ENCODE measurements around the gene OTUD7B. TPM values are rescaled to one million over a fixed set of nuclear protein-coding genes. Genes with fewer than 3 reads are reported as not detected.

OTUD7B gene
- total and polyA plus RNA-seq, 10 of the 15 experiments (the other 5 are each of a cell fraction or from before 2014, with no cell fraction given) = 1.7 to 24.9 (median 6.6) TPM

DNA sequence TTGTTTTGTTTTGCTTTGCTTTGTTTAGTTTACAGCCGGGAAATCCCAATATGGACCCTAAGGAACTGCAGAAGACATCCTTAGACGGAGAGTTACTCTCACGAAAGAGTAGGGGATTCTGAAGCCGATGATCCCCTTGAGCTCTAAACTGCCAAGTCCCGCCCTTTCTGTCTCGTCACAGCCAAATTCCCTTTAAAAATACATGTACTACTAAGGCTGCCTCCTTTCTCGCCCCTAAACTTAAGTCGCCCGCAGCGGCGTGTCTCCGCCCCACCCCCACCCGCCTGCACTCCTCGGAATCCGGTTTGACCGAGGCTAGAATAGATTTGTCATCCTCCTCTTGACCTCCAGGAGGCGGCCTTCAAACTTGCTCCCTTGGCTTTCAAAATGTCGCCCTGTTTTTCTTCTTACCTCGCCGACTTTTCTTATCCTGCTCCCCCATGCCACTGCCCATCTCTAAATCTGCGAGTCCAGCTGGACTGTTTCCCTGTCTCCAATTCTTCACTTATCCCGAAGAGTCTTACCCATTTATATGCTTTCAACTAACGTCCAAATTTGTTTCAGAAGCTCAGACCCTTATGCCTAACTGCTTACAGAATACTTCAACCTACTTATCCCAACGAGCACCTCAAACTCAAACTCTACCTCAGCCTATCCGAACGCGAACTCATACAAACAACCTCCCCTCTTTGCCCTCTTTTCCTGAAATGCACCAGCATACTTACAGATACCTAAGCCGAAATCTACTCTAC, 122.1 kb downstream of the OTUD7B start (continued):
- TF ChIP-seq, protein P1, sequence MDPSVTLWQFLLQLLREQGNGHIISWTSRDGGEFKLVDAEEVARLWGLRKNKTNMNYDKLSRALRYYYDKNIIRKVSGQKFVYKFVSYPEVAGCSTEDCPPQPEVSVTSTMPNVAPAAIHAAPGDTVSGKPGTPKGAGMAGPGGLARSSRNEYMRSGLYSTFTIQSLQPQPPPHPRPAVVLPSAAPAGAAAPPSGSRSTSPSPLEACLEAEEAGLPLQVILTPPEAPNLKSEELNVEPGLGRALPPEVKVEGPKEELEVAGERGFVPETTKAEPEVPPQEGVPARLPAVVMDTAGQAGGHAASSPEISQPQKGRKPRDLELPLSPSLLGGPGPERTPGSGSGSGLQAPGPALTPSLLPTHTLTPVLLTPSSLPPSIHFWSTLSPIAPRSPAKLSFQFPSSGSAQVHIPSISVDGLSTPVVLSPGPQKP (IDR thresholded peaks at IDR 0.05; ENCODE audit: low read depth, low read length) = 0 out of 2 replicates have a peak, but pooled peaks have one; percentile 41
- TF ChIP-seq, protein P2, sequence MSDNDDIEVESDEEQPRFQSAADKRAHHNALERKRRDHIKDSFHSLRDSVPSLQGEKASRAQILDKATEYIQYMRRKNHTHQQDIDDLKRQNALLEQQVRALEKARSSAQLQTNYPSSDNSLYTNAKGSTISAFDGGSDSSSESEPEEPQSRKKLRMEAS (IDR thresholded peaks at IDR 0.05; ENCODE audit: low read depth, low read length) = no peak; the same call in 1 of the 2 replicates
- no peak for TF ChIP-seq BMI1 (IDR thresholded peaks at IDR 0.05; ENCODE audit: borderline replicate concordance)
- TF ChIP-seq, protein P3, sequence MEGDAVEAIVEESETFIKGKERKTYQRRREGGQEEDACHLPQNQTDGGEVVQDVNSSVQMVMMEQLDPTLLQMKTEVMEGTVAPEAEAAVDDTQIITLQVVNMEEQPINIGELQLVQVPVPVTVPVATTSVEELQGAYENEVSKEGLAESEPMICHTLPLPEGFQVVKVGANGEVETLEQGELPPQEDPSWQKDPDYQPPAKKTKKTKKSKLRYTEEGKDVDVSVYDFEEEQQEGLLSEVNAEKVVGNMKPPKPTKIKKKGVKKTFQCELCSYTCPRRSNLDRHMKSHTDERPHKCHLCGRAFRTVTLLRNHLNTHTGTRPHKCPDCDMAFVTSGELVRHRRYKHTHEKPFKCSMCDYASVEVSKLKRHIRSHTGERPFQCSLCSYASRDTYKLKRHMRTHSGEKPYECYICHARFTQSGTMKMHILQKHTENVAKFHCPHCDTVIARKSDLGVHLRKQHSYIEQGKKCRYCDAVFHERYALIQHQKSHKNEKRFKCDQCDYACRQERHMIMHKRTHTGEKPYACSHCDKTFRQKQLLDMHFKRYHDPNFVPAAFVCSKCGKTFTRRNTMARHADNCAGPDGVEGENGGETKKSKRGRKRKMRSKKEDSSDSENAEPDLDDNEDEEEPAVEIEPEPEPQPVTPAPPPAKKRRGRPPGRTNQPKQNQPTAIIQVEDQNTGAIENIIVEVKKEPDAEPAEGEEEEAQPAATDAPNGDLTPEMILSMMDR (IDR thresholded peaks at IDR 0.05 in 2 of 3, conservative IDR thresholded peaks at IDR 0.05 in 1 of 3; ENCODE audit: control insufficient read depth in 2 of 3, extremely low read depth in 1 of 3, insufficient read depth in 1 of 3, low read depth in 3 of 3, low read length in 3 of 3) = peak; percentile 64 to 73 (median 69)
- TF ChIP-seq SMAD5 (IDR thresholded peaks at IDR 0.05; ENCODE audit: low read depth) = peak; percentile 78
- TF ChIP-seq, protein P4, sequence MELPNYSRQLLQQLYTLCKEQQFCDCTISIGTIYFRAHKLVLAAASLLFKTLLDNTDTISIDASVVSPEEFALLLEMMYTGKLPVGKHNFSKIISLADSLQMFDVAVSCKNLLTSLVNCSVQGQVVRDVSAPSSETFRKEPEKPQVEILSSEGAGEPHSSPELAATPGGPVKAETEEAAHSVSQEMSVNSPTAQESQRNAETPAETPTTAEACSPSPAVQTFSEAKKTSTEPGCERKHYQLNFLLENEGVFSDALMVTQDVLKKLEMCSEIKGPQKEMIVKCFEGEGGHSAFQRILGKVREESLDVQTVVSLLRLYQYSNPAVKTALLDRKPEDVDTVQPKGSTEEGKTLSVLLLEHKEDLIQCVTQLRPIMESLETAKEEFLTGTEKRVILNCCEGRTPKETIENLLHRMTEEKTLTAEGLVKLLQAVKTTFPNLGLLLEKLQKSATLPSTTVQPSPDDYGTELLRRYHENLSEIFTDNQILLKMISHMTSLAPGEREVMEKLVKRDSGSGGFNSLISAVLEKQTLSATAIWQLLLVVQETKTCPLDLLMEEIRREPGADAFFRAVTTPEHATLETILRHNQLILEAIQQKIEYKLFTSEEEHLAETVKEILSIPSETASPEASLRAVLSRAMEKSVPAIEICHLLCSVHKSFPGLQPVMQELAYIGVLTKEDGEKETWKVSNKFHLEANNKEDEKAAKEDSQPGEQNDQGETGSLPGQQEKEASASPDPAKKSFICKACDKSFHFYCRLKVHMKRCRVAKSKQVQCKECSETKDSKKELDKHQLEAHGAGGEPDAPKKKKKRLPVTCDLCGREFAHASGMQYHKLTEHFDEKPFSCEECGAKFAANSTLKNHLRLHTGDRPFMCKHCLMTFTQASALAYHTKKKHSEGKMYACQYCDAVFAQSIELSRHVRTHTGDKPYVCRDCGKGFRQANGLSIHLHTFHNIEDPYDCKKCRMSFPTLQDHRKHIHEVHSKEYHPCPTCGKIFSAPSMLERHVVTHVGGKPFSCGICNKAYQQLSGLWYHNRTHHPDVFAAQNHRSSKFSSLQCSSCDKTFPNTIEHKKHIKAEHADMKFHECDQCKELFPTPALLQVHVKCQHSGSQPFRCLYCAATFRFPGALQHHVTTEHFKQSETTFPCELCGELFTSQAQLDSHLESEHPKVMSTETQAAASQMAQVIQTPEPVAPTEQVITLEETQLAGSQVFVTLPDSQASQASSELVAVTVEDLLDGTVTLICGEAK (IDR thresholded peaks at IDR 0.05; ENCODE audit: borderline replicate concordance) = no peak; the same call in 1 of the 2 replicates
- TF ChIP-seq BACH1 (IDR thresholded peaks at IDR 0.05; ENCODE audit: borderline replicate concordance) = peak; percentile 60; the same call in 1 of the 2 replicates
- TF ChIP-seq HDAC6 (IDR thresholded peaks at IDR 0.05; ENCODE audit: unreplicated experiment) = no peak
- TF ChIP-seq POLR2AphosphoS5 (IDR thresholded peaks at IDR 0.05; ENCODE audit: low read length) = peak; percentile 90
- TF ChIP-seq, protein P5, sequence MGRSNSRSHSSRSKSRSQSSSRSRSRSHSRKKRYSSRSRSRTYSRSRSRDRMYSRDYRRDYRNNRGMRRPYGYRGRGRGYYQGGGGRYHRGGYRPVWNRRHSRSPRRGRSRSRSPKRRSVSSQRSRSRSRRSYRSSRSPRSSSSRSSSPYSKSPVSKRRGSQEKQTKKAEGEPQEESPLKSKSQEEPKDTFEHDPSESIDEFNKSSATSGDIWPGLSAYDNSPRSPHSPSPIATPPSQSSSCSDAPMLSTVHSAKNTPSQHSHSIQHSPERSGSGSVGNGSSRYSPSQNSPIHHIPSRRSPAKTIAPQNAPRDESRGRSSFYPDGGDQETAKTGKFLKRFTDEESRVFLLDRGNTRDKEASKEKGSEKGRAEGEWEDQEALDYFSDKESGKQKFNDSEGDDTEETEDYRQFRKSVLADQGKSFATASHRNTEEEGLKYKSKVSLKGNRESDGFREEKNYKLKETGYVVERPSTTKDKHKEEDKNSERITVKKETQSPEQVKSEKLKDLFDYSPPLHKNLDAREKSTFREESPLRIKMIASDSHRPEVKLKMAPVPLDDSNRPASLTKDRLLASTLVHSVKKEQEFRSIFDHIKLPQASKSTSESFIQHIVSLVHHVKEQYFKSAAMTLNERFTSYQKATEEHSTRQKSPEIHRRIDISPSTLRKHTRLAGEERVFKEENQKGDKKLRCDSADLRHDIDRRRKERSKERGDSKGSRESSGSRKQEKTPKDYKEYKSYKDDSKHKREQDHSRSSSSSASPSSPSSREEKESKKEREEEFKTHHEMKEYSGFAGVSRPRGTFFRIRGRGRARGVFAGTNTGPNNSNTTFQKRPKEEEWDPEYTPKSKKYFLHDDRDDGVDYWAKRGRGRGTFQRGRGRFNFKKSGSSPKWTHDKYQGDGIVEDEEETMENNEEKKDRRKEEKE (IDR thresholded peaks at IDR 0.05) = no peak
- TF ChIP-seq SMC3 (IDR thresholded peaks at IDR 0.05; ENCODE audit: borderline replicate concordance, low read length) = peak; percentile 65; the same call in 1 of the 2 replicates
- TF ChIP-seq NFYA (IDR thresholded peaks at IDR 0.05; ENCODE audit: borderline replicate concordance, low read depth, low read length) = no peak
- TF ChIP-seq, protein P6, sequence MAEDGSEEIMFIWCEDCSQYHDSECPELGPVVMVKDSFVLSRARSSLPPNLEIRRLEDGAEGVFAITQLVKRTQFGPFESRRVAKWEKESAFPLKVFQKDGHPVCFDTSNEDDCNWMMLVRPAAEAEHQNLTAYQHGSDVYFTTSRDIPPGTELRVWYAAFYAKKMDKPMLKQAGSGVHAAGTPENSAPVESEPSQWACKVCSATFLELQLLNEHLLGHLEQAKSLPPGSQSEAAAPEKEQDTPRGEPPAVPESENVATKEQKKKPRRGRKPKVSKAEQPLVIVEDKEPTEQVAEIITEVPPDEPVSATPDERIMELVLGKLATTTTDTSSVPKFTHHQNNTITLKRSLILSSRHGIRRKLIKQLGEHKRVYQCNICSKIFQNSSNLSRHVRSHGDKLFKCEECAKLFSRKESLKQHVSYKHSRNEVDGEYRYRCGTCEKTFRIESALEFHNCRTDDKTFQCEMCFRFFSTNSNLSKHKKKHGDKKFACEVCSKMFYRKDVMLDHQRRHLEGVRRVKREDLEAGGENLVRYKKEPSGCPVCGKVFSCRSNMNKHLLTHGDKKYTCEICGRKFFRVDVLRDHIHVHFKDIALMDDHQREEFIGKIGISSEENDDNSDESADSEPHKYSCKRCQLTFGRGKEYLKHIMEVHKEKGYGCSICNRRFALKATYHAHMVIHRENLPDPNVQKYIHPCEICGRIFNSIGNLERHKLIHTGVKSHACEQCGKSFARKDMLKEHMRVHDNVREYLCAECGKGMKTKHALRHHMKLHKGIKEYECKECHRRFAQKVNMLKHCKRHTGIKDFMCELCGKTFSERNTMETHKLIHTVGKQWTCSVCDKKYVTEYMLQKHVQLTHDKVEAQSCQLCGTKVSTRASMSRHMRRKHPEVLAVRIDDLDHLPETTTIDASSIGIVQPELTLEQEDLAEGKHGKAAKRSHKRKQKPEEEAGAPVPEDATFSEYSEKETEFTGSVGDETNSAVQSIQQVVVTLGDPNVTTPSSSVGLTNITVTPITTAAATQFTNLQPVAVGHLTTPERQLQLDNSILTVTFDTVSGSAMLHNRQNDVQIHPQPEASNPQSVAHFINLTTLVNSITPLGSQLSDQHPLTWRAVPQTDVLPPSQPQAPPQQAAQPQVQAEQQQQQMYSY (CRISPR knock-in tag; IDR thresholded peaks at IDR 0.05) = no peak
